A549 (cell line): ENCODE measurements around the gene NAV2. TPM values are rescaled to one million over a fixed set of nuclear protein-coding genes. Genes with fewer than 3 reads are reported as not detected.

Experiments used
- ATAC-seq, 2 experiments: fragments of 200-7000 bp in 1 of 2; fragments of >200 bp in 1 of 2; cut with Nextera tagmentation in 1 of 2; cut with Tn5 transposase in 1 of 2; 3 replicates each; pipeline versions ENCODE4 v1.8.0 to v1.9.1; 2018 to 2020; ENCODE audit warnings: mild to moderate bottlenecking in 1 of 2, moderate library complexity in 1 of 2
- CTCF ChIA-PET: fragments of 300-600 bp; sonication (Branson Sonifier 250); formaldehyde crosslinking; extraction: SDS; loops from one replicate; lab custom pipeline; 2021; ENCODE audit warnings: antibody characterized with exemption, inconsistent platforms; lab: Yijun Ruan, JAX
- POLR2A ChIA-PET: fragments of 350-600 bp; formaldehyde crosslinking; extraction: SDS; loops from one replicate; lab custom pipeline; 2021; ENCODE audit warnings: antibody characterized with exemption, inconsistent platforms; lab: Yijun Ruan, JAX
- DNase-seq, 2 experiments: peaks; one replicate each; pipeline versions ENCODE4 v3.0.0 to v3.0.0-alpha.2; 2011 to 2016; ENCODE audit warnings: low read depth in 1 of 2, low spot score in 1 of 2
- FAIRE-seq: peaks from 2 replicates; lab custom pipeline; 2011; peaks lifted over from hg19 to GRCh38; lab: Jason Lieb, UNC
- H3K27ac ChIP-seq, 2 experiments: fragments of >200 bp; sonication (Bioruptor Twin); formaldehyde crosslinking; 3 replicates each; pipeline ENCODE4 v1.5.1; 2016 to 2017
- H3K4me1 ChIP-seq: fragments of >200 bp; sonication (Bioruptor Twin); formaldehyde crosslinking; 3 replicates; pipeline ENCODE4 v1.6.1; 2016
- H3K4me2 ChIP-seq: fragments of >200 bp; sonication (Bioruptor Twin); formaldehyde crosslinking; 3 replicates; pipeline ENCODE4 v1.6.1; 2016
- H3K4me3 ChIP-seq: fragments of >200 bp; sonication (Bioruptor Twin); formaldehyde crosslinking; 3 replicates; pipeline ENCODE4 v1.5.1; 2016
- H3K9me3 ChIP-seq: fragments of >200 bp; sonication (Bioruptor Twin); formaldehyde crosslinking; 3 replicates; pipeline ENCODE4 v1.6.1; 2016
- BCL3 ChIP-seq: fragments of >200 bp; sonication (Bioruptor Twin); formaldehyde crosslinking; IDR thresholded peaks from 3 replicates; pipeline ENCODE4 v1.6.1; 2016
- BHLHE40 ChIP-seq: IDR thresholded peaks from 2 replicates; pipeline ENCODE4 v1.6.1; 2012; ENCODE audit warnings: low read depth, low read length, inconsistent platforms
- CHD2 ChIP-seq: fragments of 150-350 bp; IDR thresholded peaks from 2 replicates; pipeline ENCODE4 v1.6.1; 2014; ENCODE audit warnings: low read length; ENCODE audit not compliant: partially characterized antibody
- EHMT2 ChIP-seq: fragments of 200-600 bp; sonication (generic); IDR thresholded peaks from 2 replicates; pipeline ENCODE4 v1.6.1; 2016; ENCODE audit warnings: antibody characterized with exemption, low read depth, mild to moderate bottlenecking, moderate library complexity
- ELK1 ChIP-seq: fragments of 150-350 bp; IDR thresholded peaks from 2 replicates; pipeline ENCODE4 v1.6.1; 2014; ENCODE audit warnings: low read depth, mild to moderate bottlenecking, low read length
- ESRRA ChIP-seq: fragments of 150-350 bp; IDR thresholded peaks from 2 replicates; pipeline ENCODE4 v1.6.1; 2014; ENCODE audit warnings: mild to moderate bottlenecking, low read length, borderline replicate concordance
- GATA3 ChIP-seq: IDR thresholded peaks from 2 replicates; pipeline ENCODE4 v1.6.1; 2012; ENCODE audit warnings: borderline replicate concordance
- HDAC2 ChIP-seq: fragments of 200-600 bp; sonication (generic); IDR thresholded peaks from 2 replicates; pipeline ENCODE4 v1.6.1; 2016
- HEYL ChIP-seq: fragments of 250-450 bp; sonication (Bioruptor Pico); IDR thresholded peaks from 2 replicates; pipeline ENCODE4 v1.8.0; 2021; ENCODE audit warnings: mild to moderate bottlenecking, moderate library complexity
- HOXA7 ChIP-seq: fragments of 250-450 bp; sonication (Bioruptor Pico); IDR thresholded peaks from 2 replicates; pipeline ENCODE4 v1.5.0; 2020; ENCODE audit warnings: mild to moderate bottlenecking, moderate library complexity
- HOXB5 ChIP-seq: fragments of 250-450 bp; sonication (Bioruptor Pico); IDR thresholded peaks from 2 replicates; pipeline ENCODE4 v1.5.0; 2020; ENCODE audit warnings: mild to moderate bottlenecking, moderate library complexity
- JUNB ChIP-seq: fragments of >200 bp; sonication (Bioruptor Twin); formaldehyde crosslinking; IDR thresholded peaks from 2 replicates; pipeline ENCODE4 v1.6.1; 2016
- KDM1A ChIP-seq: fragments of 200-600 bp; sonication (generic); IDR thresholded peaks from 2 replicates; pipeline ENCODE4 v1.6.1; 2016; ENCODE audit warnings: low read depth, mild to moderate bottlenecking
- MAX ChIP-seq: IDR thresholded peaks from 2 replicates; pipeline ENCODE4 v1.6.1; 2012
- MYC ChIP-seq: IDR thresholded peaks from 2 replicates; pipeline ENCODE4 v1.6.1; 2012; ENCODE audit warnings: mild to moderate bottlenecking, inconsistent platforms, low read length, improper control_type of control experiment, borderline replicate concordance
- POLR2A ChIP-seq: IDR thresholded peaks from 2 replicates; pipeline ENCODE4 v1.6.1; 2012; ENCODE audit warnings: mild to moderate bottlenecking, low read length
- POLR2AphosphoS2 ChIP-seq: conservative IDR thresholded peaks from 2 replicates; pipeline ENCODE4 v1.6.1; 2012; ENCODE audit warnings: low read length, improper control_type of control experiment, inconsistent platforms
- RARB ChIP-seq: fragments of 250-450 bp; sonication (Bioruptor Pico); IDR thresholded peaks from 2 replicates; pipeline ENCODE4 v1.8.0; 2021; ENCODE audit warnings: mild to moderate bottlenecking, moderate library complexity
- RFX5 ChIP-seq: fragments of 450-650 bp; IDR thresholded peaks from 2 replicates; pipeline ENCODE4 v1.7.1; 2014; ENCODE audit warnings: antibody characterized with exemption, mild to moderate bottlenecking, moderate library complexity
- SREBF2 ChIP-seq: fragments of 450-650 bp; IDR thresholded peaks from 2 replicates; pipeline ENCODE4 v1.6.1; 2014; ENCODE audit warnings: mild to moderate bottlenecking, moderate library complexity
- ZSCAN20 ChIP-seq: fragments of 250-450 bp; sonication (Bioruptor Pico); IDR thresholded peaks from 2 replicates; pipeline ENCODE4 v1.8.0; 2022; ENCODE audit warnings: mild to moderate bottlenecking, moderate library complexity
- WGBS: methylation state at CpG from one replicate; pipeline ENCODE4 v1.1.6; 2017; ENCODE audit errors: missing lambda C conversion rate; 5-methylcytosine and 5-hydroxymethylcytosine counted together
- polyA plus RNA-seq, 4 experiments: library from polyadenylated mRNA; depleted of rRNA in 3 of 4; stranded (reverse); fragments of >200 nt; fragmentation: RNase III in 1 of 4; extraction: RNeasy Plus Mini Kit Qiagen cat#74134 plus additional on column Dnase treatment in 1 of 4; gene quantifications; 2 replicates in 3 of 4; 3 replicates in 1 of 4; pipeline ENCODE4 v1.2.3, GENCODE V29; 2011 to 2017
- TF ChIP-seq, protein P1 (sequence below): IDR thresholded peaks from 2 replicates; pipeline ENCODE4 v1.6.1; 2012

Gene NAV2
- polyA plus RNA-seq, 2 of the 4 experiments (the other 2 are of a cell fraction), result 4.9 to 19.8 TPM

DNA sequence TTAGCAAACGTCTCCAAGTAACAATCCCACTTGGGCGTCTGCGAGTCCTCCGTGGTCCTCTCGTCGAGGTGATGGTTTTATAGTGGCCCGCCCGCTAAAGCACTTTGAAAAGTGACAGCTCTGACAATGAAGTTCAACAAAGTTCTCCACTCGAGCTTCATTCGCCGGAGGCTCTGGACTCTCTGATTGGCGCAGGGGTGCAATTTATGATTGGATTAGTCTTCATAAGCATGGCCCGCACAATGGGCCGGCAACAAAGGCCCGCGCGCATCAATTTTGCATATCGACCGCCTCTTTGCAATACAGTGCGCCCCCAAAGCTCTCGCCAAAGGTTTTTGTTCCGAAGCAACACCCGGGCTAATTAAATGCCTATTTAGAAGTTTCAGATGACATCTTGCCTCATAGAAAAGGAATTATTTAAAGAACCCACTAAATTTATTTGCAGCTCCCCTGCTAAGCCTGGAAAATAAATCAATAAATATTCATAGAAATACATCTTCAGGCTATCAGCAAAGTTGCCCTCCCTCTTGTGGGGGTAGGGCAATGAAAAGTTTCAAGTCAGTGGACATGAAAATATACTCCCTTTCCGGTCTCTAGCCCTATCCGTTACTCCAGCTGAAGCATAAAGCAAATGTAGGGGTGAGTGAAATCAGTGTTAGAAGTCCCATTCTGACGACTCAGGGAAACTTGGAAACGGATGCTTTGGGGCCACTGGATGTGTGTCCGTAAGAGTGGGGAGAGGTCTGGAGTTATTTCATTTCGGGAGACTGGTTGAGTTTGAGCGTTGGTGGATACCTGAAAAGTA is 448.0 kb downstream of the NAV2 start, which contains the start of gene DBX1:
Gene DBX1 (minus strand): TSS at position 51 of the 805 bp plus-strand sequence. CDS start 151 bp downstream, outside the sequence.
- H3K4me2 ChIP-seq, result no peak within 1 kb of the TSS
- peaks cover 13% of the 10 kb centered on the region; the same call in 2 of the 3 replicates for H3K4me1 ChIP-seq
- H3K27ac ChIP-seq, result no peak within 1 kb of the TSS
- TF ChIP-seq MAX, result no peak
- no peak for TF ChIP-seq RARB
- TF ChIP-seq POLR2AphosphoS2, result no peak
- TF ChIP-seq GATA3, result no peak
- no peak for TF ChIP-seq HOXA7 (CRISPR knock-in tag)
- TF ChIP-seq SREBF2, result no peak
- TF ChIP-seq HDAC2, result no peak
- TF ChIP-seq HEYL (CRISPR knock-in tag), result no peak
- no peak for TF ChIP-seq EHMT2
- TF ChIP-seq POLR2A, result no peak
- TF ChIP-seq CHD2, result no peak
- ATAC-seq (no peak), DNase-seq (no peak), FAIRE-seq (no peak)
- ChIA-PET CTCF (interaction anchor here (1.2 to 2.4 kb wide), 2 partner anchors 32 to 174 kb away, joined by 3 to 9 read pairs; no protein-coding TSS in a partner anchor), POLR2A (no interaction called here)
- no peaks in the 10 kb centered on the region for H3K9me3 ChIP-seq
- WGBS, result 57% methylated on average over 30 of the region's 30 CpGs
- no peak within 1 kb of the TSS for H3K4me3 ChIP-seq

DNA sequence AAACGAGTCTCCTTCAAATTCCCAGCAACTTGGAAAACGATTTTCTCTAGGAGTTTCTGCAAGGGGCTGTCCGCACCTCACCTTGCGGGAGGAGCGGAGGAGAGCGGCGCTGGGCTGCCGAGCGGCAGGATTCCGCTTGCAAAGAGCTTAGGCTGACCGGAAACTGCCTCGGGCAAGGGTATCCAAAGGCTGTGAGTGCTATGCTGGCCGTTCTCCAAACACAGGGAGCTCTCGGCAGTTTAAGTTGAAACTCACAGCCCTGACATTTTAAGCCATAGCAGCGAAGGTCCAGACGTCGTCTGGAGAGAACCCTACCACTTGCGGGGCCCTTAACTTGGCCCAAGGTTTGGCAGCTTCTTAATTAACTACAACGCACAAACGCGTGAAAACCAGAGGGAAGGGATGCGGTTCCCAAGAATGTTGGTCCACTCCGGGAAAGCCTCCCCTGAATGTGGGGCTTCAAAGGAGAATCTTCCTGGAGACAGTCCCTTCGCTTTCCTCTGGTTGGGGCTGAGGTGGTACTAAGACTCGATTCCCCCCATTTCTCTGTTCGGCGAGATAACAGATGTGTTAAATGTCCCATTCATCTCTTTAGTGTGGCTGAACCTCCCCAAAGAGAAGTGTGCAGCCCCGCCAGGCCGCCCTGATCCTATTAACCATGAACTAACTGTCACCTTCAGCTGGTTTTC is 448.7 kb downstream of the NAV2 start:
- 42% methylated on average over 29 of the region's 29 CpGs for WGBS
- H3K27ac ChIP-seq, result no peak overlapping the region
- H3K4me2 ChIP-seq, result no peak overlapping the region
- ATAC-seq (no peak), DNase-seq (no peak), FAIRE-seq (no peak)
- CTCF ChIA-PET, result interaction anchor here (1.2 to 2.4 kb wide), 2 partner anchors 33 to 173 kb away, joined by 3 to 9 read pairs; no protein-coding TSS in a partner anchor
- peaks cover 13% of the 10 kb centered on the region; the same call in 2 of the 3 replicates for H3K4me1 ChIP-seq
- no peak overlapping the region for H3K4me3 ChIP-seq
- no peaks in the 10 kb centered on the region for H3K9me3 ChIP-seq
- POLR2A ChIA-PET, result no interaction called here
- TF ChIP-seq RFX5, result no peak
- TF ChIP-seq JUNB, result no peak
- no peak for TF ChIP-seq BCL3
- TF ChIP-seq BHLHE40, result no peak
- TF ChIP-seq, protein P1, sequence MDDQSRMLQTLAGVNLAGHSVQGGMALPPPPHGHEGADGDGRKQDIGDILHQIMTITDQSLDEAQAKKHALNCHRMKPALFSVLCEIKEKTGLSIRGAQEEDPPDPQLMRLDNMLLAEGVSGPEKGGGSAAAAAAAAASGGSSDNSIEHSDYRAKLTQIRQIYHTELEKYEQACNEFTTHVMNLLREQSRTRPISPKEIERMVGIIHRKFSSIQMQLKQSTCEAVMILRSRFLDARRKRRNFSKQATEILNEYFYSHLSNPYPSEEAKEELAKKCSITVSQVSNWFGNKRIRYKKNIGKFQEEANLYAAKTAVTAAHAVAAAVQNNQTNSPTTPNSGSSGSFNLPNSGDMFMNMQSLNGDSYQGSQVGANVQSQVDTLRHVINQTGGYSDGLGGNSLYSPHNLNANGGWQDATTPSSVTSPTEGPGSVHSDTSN, result no peak
- TF ChIP-seq ELK1, result no peak
- TF ChIP-seq KDM1A, result no peak
- TF ChIP-seq HOXB5 (CRISPR knock-in tag), result no peak
- no peak for TF ChIP-seq ESRRA
- no peak for TF ChIP-seq ZSCAN20
- no peak for TF ChIP-seq MYC
- no peak for TF ChIP-seq HDAC2
